ENCODE results near the gene GRIA4.

GRCh38 chr11:105823495-105824033, 213.7 kb downstream of the GRIA4 start:
- TF ChIP-seq POLR2A (IDR thresholded peaks at IDR 0.05; ENCODE audit: extremely low read depth, insufficient read length), result no peak
- TF ChIP-seq CTCF (IDR thresholded peaks at IDR 0.05; ENCODE audit: low read depth, low read length), result no peak

Measured in NB4 (cell line).